ENCODE results near the gene CAPN7.

DNA sequence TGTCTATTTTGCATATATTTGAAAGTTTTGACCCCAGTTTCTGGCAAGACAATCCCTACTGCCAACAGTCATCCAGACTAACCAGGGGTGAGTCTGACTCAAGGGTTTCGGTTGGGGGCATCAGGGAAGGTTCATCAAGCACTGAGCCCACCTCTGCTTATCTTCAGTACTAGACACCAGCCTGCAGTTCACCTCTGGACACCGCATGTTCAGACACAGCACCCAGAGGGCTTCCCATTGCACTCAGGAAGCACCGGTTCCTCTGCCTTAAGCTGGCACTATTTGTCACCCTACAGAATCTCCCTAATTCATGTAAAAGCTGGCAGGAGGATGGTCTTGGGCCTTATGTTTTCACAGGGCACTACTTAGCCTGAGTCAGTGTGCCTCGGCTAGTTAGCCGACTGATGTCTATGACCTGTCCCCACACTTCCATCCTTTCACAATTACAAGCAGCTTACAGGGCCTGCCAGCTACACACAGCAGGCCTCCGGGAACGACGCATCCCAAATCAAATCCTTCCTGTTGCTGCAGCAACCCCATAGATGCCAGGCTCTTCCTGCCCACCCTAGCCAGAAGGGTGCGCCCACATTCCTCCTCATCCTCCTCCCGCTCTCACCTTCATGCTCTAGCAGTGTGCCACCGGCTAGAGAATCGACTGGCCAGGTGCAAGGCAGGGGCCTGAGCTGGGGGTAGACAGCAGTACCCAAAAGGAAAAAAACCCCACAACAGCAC, 73.8 kb downstream of the CAPN7 start:
- TF ChIP-seq CTCF (IDR thresholded peaks at IDR 0.05 in 8 of 11, conservative IDR thresholded peaks at IDR 0.05 in 3 of 11) (no peak), POLR2A (IDR thresholded peaks at IDR 0.05) (no peak), POLR2AphosphoS5 (IDR thresholded peaks at IDR 0.05) (peak in 1 of 3 donors; percentile 13)
